ENCODE results near the gene CIP2A. TPM values are rescaled to one million over a fixed set of nuclear protein-coding genes. Genes with fewer than 3 reads are reported as not detected.

The CIP2A gene
- total and polyA plus RNA-seq, 2 donors (not counting 1 experiment from before 2014, with no cell fraction given): 7.9 to 10.1 TPM

- Histone ChIP-seq H3K4me3 (replicated peaks in 1 of 4; ENCODE audit: control extremely low read depth in 1 of 4, insufficient read depth in 1 of 4, low read depth in 3 of 4, low read length in 4 of 4) (no peak overlapping the region), H3K9me3 (ENCODE audit: control insufficient read depth, insufficient read depth, low read depth, low read length) (no peaks in the 10 kb centered on the region), H3K27ac (ENCODE audit: insufficient read depth, low read length) (no peak overlapping the region), H3K4me1 (ENCODE audit: control insufficient read depth, extremely low read depth, insufficient read depth, low read length) (peaks cover 2% of the 10 kb centered on the region), H3K27me3 (ENCODE audit: control insufficient read depth, insufficient read depth, low read length) (no peaks in the 10 kb centered on the region), H3K36me3 (ENCODE audit: control insufficient read depth, insufficient read depth, low read length) (no peaks in the 10 kb centered on the region), H2AFZ (ENCODE audit: low read length) (no peak overlapping the region), H4K20me1 (ENCODE audit: control insufficient read depth, extremely low read depth, insufficient read depth, low read length) (no peaks in the 10 kb centered on the region), H3K79me2 (ENCODE audit: control insufficient read depth, insufficient read depth, low read length) (no peaks in the 10 kb centered on the region), H3K4me2 (ENCODE audit: extremely low read depth, insufficient read depth, low read length) (no peak overlapping the region), H3K9ac (ENCODE audit: insufficient read depth, low read length) (no peak overlapping the region)
- DNase-seq (ENCODE audit: low read depth in 2 of 2): peak; percentile 29 to 78
- peak in 1 of 2 donors; percentile 39 for TF ChIP-seq CTCF (conservative IDR thresholded peaks at IDR 0.05 in 1 of 2, IDR thresholded peaks at IDR 0.05 in 1 of 2; ENCODE audit: low read depth in 1 of 2, low read length in 2 of 2)
- TF ChIP-seq EZH2 (IDR thresholded peaks at IDR 0.05; ENCODE audit: low read length, missing control alignments): no peak
Measured at GRCh38 chr3:108552267-108553159, 36.7 kb downstream of the CIP2A start.

- Histone ChIP-seq H3K79me2 (ENCODE audit: control insufficient read depth, insufficient read depth, low read length) (no peaks in the 10 kb centered on the region), H3K9ac (ENCODE audit: insufficient read depth, low read length) (no peak overlapping the region), H4K20me1 (ENCODE audit: control insufficient read depth, extremely low read depth, insufficient read depth, low read length) (no peaks in the 10 kb centered on the region), H3K27ac (ENCODE audit: insufficient read depth, low read length) (no peak overlapping the region), H2AFZ (ENCODE audit: low read length) (no peak overlapping the region), H3K9me3 (ENCODE audit: control insufficient read depth, insufficient read depth, low read depth, low read length) (no peaks in the 10 kb centered on the region), H3K27me3 (ENCODE audit: control insufficient read depth, insufficient read depth, low read length) (no peaks in the 10 kb centered on the region), H3K4me1 (ENCODE audit: control insufficient read depth, extremely low read depth, insufficient read depth, low read length) (no peaks in the 10 kb centered on the region), H3K4me2 (ENCODE audit: extremely low read depth, insufficient read depth, low read length) (no peak overlapping the region), H3K4me3 (replicated peaks in 1 of 4; ENCODE audit: control extremely low read depth in 1 of 4, insufficient read depth in 1 of 4, low read depth in 3 of 4, low read length in 4 of 4) (no peak overlapping the region), H3K36me3 (ENCODE audit: control insufficient read depth, insufficient read depth, low read length) (no peaks in the 10 kb centered on the region)
- no peak for DNase-seq (ENCODE audit: low read depth in 2 of 2)
- TF ChIP-seq CTCF (conservative IDR thresholded peaks at IDR 0.05 in 1 of 2, IDR thresholded peaks at IDR 0.05 in 1 of 2; ENCODE audit: low read depth in 1 of 2, low read length in 2 of 2): no peak
- TF ChIP-seq EZH2 (IDR thresholded peaks at IDR 0.05; ENCODE audit: low read length, missing control alignments): no peak
Measured at GRCh38 chr3:108548886-108549285, 40.4 kb downstream of the CIP2A start.

- Histone ChIP-seq H3K27me3 (ENCODE audit: control insufficient read depth, insufficient read depth, low read length) (no peaks in the 10 kb centered on the region), H3K4me1 (ENCODE audit: control insufficient read depth, extremely low read depth, insufficient read depth, low read length) (no peaks in the 10 kb centered on the region), H2AFZ (ENCODE audit: low read length) (no peak overlapping the region), H3K4me3 (replicated peaks in 1 of 4; ENCODE audit: control extremely low read depth in 1 of 4, insufficient read depth in 1 of 4, low read depth in 3 of 4, low read length in 4 of 4) (no peak overlapping the region), H3K36me3 (ENCODE audit: control insufficient read depth, insufficient read depth, low read length) (peaks cover 3% of the 10 kb centered on the region), H3K9me3 (ENCODE audit: control insufficient read depth, insufficient read depth, low read depth, low read length) (no peaks in the 10 kb centered on the region), H4K20me1 (ENCODE audit: control insufficient read depth, extremely low read depth, insufficient read depth, low read length) (no peaks in the 10 kb centered on the region), H3K27ac (ENCODE audit: insufficient read depth, low read length) (no peak overlapping the region), H3K4me2 (ENCODE audit: extremely low read depth, insufficient read depth, low read length) (no peak overlapping the region), H3K9ac (ENCODE audit: insufficient read depth, low read length) (no peak overlapping the region), H3K79me2 (ENCODE audit: control insufficient read depth, insufficient read depth, low read length) (no peaks in the 10 kb centered on the region)
- TF ChIP-seq CTCF (conservative IDR thresholded peaks at IDR 0.05 in 1 of 2, IDR thresholded peaks at IDR 0.05 in 1 of 2; ENCODE audit: low read depth in 1 of 2, low read length in 2 of 2) (no peak), EZH2 (IDR thresholded peaks at IDR 0.05; ENCODE audit: low read length, missing control alignments) (no peak)
- peak in 1 of 2 donors; percentile 35 for DNase-seq (ENCODE audit: low read depth in 2 of 2)
Measured at GRCh38 chr3:108548304-108548703, 40.9 kb downstream of the CIP2A start.

All from fibroblast of lung (primary cell).